ENCODE measurements around the gene HLA-DRA.

- no peak for TF ChIP-seq CTCF (conservative IDR thresholded peaks at IDR 0.05; ENCODE audit: low read length)
- no peak for TF ChIP-seq EZH2phosphoT487 (IDR thresholded peaks at IDR 0.05; ENCODE audit: borderline replicate concordance, low read depth, low read length)
These were observed 48.4 kb downstream of the HLA-DRA start for GRCh38 chr6:32488083-32488482.

Measured in OCI-LY7 (cell line).